GM12872 (cell line): Measurements from ENCODE around the gene TNFAIP8L3.

Experiments
- TF ChIP-seq, protein P1 (sequence below): IDR thresholded peaks from 3 replicates; pipeline ENCODE4 v1.5.1; 2011; ENCODE audit warnings: low read depth, mild to moderate bottlenecking, low read length, moderate library complexity; ENCODE audit not compliant: insufficient read depth

Gene TNFAIP8L3

DNA sequence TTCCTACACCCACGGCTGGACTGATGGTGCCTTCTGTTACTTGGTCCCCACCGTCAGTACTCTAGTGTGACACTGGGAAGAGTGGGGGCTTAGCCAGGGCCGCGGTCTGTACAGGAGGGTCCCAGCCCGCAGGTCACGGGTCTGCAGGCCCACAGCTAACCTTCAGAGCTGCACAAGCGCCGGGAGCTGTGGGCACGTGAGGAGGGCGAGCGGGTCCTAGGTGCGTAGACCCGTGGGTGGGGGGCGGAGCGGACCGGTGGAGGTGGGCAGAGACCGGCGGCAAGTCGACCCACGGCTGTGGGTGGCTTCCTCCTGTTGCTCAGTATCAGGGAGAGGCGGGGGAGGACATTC lies 1.2 kb downstream of the TNFAIP8L3 start:
- TF ChIP-seq, protein P1, sequence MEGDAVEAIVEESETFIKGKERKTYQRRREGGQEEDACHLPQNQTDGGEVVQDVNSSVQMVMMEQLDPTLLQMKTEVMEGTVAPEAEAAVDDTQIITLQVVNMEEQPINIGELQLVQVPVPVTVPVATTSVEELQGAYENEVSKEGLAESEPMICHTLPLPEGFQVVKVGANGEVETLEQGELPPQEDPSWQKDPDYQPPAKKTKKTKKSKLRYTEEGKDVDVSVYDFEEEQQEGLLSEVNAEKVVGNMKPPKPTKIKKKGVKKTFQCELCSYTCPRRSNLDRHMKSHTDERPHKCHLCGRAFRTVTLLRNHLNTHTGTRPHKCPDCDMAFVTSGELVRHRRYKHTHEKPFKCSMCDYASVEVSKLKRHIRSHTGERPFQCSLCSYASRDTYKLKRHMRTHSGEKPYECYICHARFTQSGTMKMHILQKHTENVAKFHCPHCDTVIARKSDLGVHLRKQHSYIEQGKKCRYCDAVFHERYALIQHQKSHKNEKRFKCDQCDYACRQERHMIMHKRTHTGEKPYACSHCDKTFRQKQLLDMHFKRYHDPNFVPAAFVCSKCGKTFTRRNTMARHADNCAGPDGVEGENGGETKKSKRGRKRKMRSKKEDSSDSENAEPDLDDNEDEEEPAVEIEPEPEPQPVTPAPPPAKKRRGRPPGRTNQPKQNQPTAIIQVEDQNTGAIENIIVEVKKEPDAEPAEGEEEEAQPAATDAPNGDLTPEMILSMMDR = no peak

DNA sequence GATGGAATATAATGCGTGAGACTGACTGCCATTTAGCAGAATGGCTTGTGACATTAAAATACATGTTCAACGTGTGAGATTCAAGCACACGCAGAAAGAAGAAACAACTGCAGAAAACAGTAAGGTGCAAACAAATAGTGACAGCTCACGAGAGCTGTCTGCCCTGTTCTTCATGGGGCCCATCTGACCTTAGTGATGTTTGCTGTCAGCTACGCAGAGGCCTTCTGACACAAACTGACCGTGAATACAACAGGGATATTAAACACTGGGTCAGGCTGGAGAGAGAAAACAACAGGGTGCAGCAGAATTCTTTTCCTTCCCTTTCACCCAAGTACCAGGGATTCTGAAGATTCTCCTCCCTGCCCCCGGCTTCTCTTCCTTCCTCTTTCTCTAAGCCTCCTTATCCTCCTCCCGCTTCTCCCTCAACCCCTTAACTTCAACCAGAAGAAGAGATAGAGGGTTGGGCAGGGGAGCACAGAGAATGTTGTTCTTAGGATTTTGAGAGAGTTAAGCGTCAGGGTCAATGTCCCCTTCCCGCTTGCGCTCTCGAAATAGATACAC lies 2.1 kb downstream of the TNFAIP8L3 start:
- TF ChIP-seq, protein P1 = no peak

DNA sequence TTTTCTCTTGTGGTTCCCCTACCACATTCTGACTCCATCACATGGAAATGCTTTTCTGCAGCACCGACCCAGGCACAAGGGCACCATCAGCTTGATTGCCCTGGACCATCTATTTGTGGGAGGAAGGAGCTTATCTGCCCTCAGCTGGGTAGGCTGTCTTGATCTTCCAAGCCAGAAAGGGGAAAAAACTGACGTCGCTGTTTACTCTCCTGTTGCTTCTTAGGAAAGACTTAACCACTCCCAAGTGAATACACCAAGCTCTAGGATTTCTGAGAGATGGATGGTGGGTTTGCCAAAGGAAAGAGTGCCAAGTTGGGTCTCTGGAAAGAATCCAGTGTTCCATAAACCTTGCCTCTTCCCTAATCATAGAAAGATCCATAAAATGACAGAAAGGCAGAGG lies 4.0 kb downstream of the TNFAIP8L3 start:
- TF ChIP-seq, protein P1 = no peak

DNA sequence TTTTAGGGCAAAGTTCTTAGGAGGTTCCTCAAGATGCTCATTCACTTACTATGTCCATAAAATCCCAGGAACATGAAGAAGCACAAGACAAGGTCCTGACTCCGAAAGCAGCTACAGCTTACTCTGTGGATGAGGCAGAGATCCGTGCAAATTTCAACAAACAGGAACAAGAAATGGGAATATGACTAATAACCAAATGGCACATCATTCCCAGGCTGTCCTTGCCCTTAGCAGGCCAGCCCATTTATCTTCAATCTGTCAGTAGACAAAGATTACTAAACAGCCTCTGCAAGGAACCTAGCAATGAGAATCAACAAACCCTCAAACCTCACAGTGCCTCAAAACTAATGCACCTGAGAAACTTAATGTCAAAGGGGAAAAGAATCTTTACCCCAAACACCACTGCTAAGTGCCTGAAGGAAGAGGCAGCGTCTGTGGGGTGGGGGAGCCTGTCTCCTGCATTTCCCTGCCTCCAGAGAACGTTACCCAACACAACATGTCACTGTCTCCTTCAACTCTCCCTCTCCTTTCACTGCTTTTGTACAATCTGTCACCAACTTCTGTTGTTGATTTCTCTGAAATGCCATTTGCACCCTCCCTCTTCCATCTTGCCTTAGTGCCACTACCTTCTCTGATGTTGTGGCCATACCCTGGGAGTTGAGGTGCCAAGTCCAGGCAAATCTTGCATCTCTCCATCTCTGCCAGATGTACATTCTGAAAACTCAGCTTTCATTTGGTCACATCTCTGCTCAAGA lies 4.8 kb downstream of the TNFAIP8L3 start:
- TF ChIP-seq, protein P1 = no peak

DNA sequence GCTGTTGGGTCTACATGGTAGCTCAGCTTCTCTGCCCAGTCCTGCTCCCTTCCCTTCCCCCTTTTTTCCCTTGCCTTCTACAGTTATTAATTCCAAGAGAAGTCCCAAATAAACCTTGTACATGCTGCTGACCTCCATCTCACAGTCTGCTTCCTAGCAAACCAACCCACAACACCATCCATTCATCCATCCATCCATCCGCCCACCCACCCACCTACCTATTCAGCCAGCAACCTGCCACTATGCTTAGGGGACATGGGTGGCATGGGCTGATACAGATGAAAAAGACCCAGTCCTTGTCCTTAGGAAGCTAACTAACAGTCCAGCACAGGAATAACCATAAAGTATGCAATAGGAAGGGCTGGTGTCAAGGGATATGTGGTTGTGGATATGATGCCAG lies 5.7 kb downstream of the TNFAIP8L3 start:
- TF ChIP-seq, protein P1 = no peak

DNA sequence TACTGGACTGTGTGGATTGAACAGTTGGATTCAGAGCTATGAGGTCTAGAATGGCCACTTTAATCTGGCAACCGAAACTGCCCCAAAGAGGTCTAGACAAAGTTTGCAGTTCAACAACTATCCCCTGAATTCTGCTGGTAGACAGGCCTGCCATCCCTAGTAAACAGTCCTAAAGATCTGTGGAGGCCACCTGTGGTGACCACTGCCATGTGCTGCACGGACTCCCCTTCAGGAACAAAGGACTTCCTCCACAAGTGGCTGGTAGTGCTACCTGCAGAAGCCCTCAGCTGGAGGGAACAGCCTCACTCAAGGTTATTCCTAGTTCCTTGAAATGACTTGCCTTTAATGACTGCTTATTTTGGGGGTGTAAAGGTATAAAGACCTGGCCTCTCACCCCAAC lies 6.1 kb downstream of the TNFAIP8L3 start:
- TF ChIP-seq, protein P1 = no peak

DNA sequence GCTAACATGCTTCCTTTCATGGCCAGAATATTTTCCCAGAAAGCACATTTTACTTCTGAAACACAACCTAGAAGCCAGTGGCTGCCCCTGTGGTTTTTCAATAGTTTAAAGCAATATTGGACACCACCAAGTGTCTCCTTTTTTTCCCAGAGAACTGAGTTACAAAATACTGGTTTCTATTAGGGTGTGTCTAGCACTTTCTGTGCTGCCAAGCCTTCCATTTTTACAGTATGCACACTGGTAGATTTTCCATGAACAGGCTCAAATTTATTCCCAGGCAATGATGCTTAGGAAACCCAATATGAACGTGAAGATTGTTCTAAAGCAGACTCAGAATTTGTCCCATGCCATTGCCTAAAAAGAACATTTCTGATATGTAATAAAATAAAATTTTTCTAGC lies 7.2 kb downstream of the TNFAIP8L3 start:
- TF ChIP-seq, protein P1 = no peak
